ENCODE results near the gene EMD. TPM values are rescaled to one million over a fixed set of nuclear protein-coding genes. Genes with fewer than 3 reads are reported as not detected.

The EMD gene
- total and polyA plus RNA-seq, 2 of the 13 experiments (the other 11 are each of a cell fraction or from before 2014, with no cell fraction given): 14.5 to 14.9 TPM

DNA sequence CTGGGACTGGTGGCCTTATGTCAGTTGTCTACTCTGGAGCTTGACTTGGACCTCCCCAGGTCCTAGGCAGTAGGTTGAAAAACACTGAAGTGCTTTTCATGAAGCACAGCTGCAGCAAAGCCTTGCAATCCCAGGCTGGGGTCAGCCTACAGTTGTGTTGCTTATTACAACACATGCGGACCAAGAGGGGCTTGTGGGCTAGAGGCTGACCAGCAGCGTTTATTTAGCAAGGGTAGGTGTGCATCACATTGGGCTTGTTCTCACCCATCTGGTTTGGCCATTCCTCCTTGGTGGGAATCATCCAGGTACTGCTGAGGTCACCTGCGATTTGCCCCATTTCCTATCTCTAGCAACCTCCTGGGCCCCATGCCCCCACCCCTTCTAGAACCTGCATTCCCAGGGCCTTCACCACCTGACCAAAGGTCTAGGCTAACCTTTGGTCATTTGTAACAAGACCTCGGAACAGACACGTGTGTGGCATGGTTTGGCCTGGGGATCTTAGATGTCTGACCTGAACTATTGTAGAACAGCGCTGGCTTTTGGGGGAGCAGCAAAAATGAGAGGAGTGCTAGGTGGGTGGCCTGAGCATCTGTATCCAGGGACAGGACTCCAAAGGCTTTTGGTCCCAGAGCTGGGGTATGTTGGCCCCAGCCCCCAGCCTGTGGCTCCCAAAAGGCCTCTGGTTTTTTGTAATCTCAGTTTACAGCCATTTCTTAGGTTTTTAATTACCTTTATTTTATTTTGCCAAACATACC is 22.1 kb downstream of the EMD start (continued):
- TF ChIP-seq, protein P1, sequence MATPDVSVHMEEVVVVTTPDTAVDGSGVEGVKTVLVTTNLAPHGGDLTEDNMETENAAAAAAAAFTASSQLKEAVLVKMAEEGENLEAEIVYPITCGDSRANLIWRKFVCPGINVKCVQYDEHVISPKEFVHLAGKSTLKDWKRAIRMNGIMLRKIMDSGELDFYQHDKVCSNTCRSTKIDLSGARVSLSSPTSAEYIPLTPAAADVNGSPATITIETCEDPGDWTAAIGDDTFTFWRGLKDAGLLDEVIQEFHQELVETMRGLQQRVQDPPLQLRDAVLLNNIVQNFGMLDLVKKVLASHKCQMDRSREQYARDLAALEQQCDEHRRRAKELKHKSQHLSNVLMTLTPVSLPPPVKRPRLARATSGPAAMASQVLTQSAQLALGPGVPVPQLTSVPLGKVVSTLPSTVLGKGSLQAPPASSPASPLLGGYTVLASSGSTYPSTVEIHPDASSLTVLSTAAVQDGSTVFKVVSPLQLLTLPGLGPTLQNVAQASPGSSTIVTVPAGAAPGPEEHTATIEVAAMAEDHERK (CRISPR knock-in tag; IDR thresholded peaks at IDR 0.05; ENCODE audit: low read depth): no peak
- TF ChIP-seq, protein P2, sequence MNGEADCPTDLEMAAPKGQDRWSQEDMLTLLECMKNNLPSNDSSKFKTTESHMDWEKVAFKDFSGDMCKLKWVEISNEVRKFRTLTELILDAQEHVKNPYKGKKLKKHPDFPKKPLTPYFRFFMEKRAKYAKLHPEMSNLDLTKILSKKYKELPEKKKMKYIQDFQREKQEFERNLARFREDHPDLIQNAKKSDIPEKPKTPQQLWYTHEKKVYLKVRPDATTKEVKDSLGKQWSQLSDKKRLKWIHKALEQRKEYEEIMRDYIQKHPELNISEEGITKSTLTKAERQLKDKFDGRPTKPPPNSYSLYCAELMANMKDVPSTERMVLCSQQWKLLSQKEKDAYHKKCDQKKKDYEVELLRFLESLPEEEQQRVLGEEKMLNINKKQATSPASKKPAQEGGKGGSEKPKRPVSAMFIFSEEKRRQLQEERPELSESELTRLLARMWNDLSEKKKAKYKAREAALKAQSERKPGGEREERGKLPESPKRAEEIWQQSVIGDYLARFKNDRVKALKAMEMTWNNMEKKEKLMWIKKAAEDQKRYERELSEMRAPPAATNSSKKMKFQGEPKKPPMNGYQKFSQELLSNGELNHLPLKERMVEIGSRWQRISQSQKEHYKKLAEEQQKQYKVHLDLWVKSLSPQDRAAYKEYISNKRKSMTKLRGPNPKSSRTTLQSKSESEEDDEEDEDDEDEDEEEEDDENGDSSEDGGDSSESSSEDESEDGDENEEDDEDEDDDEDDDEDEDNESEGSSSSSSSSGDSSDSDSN (CRISPR knock-in tag; IDR thresholded peaks at IDR 0.05): peak; percentile 50
- TF ChIP-seq ZNF775 (CRISPR knock-in tag; IDR thresholded peaks at IDR 0.05; ENCODE audit: borderline replicate concordance) (no peak), MIXL1 (CRISPR knock-in tag; IDR thresholded peaks at IDR 0.05) (no peak), ZNF746 (CRISPR knock-in tag; IDR thresholded peaks at IDR 0.05) (no peak), ZBTB21 (CRISPR knock-in tag; IDR thresholded peaks at IDR 0.05) (no peak), PCBP2 (optimal IDR thresholded peaks at IDR 0.05; ENCODE audit: low read depth, low read length, poor library complexity, severe bottlenecking) (no peak), PAX8 (CRISPR knock-in tag; IDR thresholded peaks at IDR 0.05; ENCODE audit: borderline replicate concordance) (no peak), SOX13 (IDR thresholded peaks at IDR 0.05) (0 out of 2 replicates have a peak, but pooled peaks have one; percentile 31), SOX13 (CRISPR knock-in tag; conservative IDR thresholded peaks at IDR 0.05 in 1 of 2, IDR thresholded peaks at IDR 0.05 in 1 of 2) (peak; percentile 7 to 63; a peak in 1 of 4 replicates), CCAR2 (optimal IDR thresholded peaks at IDR 0.05; ENCODE audit: low read depth, low read length) (no peak), KLF13 (CRISPR knock-in tag; IDR thresholded peaks at IDR 0.05) (no peak), KDM5B (CRISPR knock-in tag; IDR thresholded peaks at IDR 0.05; ENCODE audit: borderline replicate concordance) (0 out of 2 replicates have a peak, but pooled peaks have one; percentile 57), ZNF577 (CRISPR knock-in tag; IDR thresholded peaks at IDR 0.05; ENCODE audit: borderline replicate concordance, low read depth) (no peak), TGIF2 (CRISPR knock-in tag; IDR thresholded peaks at IDR 0.05) (no peak), ZNF607 (CRISPR knock-in tag; IDR thresholded peaks at IDR 0.05; ENCODE audit: borderline replicate concordance) (no peak), KLF16 (CRISPR knock-in tag; IDR thresholded peaks at IDR 0.05) (no peak), RARA (CRISPR knock-in tag; IDR thresholded peaks at IDR 0.05) (peak; percentile 47; the same call in 1 of the 2 replicates), NR2C2 (CRISPR knock-in tag; IDR thresholded peaks at IDR 0.05; ENCODE audit: borderline replicate concordance) (no peak), ZMYM2 (CRISPR knock-in tag; IDR thresholded peaks at IDR 0.05) (no peak)
- TF ChIP-seq, protein P3, sequence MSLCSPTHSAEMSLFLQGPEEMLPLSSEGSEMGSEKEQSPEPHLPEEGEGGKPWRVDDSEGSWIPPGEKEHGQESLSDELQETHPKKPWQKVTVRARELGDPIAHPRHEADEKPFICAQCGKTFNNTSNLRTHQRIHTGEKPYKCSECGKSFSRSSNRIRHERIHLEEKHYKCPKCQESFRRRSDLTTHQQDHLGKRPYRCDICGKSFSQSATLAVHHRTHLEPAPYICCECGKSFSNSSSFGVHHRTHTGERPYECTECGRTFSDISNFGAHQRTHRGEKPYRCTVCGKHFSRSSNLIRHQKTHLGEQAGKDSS (CRISPR knock-in tag; IDR thresholded peaks at IDR 0.05; ENCODE audit: borderline replicate concordance, low read depth): no peak
- TF ChIP-seq, protein P4, sequence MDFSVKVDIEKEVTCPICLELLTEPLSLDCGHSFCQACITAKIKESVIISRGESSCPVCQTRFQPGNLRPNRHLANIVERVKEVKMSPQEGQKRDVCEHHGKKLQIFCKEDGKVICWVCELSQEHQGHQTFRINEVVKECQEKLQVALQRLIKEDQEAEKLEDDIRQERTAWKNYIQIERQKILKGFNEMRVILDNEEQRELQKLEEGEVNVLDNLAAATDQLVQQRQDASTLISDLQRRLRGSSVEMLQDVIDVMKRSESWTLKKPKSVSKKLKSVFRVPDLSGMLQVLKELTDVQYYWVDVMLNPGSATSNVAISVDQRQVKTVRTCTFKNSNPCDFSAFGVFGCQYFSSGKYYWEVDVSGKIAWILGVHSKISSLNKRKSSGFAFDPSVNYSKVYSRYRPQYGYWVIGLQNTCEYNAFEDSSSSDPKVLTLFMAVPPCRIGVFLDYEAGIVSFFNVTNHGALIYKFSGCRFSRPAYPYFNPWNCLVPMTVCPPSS (IDR thresholded peaks at IDR 0.05): no peak
